ENCODE measurements around the gene SMARCE1.

SMARCE1 gene

DNA sequence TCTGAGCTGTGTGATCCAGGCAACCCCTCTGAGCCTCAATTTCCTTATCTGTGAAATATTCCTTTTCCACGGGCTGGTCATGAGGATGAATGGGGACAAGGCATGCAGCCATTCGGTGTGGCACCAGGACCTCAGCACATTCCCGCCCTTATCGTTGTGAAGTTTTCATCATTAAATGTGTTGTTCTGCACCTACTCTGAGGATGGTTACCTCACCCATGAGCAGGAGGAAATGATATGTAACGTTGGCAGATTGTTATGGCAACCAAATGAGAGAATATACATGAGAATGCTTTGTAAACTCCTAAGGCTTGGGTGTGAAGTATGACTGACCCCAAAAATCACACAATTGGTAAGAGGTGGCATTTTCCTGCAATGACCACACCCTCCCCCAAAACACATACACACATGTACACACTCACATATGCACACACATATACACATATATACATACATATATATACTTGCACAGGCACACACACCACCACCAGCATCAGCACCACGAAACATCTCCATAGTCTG, 39.5 kb downstream of the SMARCE1 start:
- no peaks in the 10 kb centered on the region for H3F3A ChIP-seq (ENCODE audit: insufficient read depth)
- no peaks in the 10 kb centered on the region for H3K9me3 ChIP-seq (ENCODE audit: insufficient read depth, low read length)
- no peaks in the 10 kb centered on the region for H3K79me2 ChIP-seq (ENCODE audit: insufficient read depth, low read length)
- no peak overlapping the region for H3K4me3 ChIP-seq (ENCODE audit: insufficient read depth, low read length, poor library complexity, severe bottlenecking)
- H3K9ac ChIP-seq (ENCODE audit: low read length), result no peak overlapping the region
- H3K36me3 ChIP-seq (ENCODE audit: low read length), result no peaks in the 10 kb centered on the region
- H2AFZ ChIP-seq (ENCODE audit: low read depth, low read length, severe bottlenecking), result no peak overlapping the region
- H4K20me1 ChIP-seq (ENCODE audit: low read depth, low read length), result no peaks in the 10 kb centered on the region
- no peaks in the 10 kb centered on the region for H3K9me2 ChIP-seq (replicated peaks; ENCODE audit: insufficient read depth, low read length)
- TF ChIP-seq, protein P1, sequence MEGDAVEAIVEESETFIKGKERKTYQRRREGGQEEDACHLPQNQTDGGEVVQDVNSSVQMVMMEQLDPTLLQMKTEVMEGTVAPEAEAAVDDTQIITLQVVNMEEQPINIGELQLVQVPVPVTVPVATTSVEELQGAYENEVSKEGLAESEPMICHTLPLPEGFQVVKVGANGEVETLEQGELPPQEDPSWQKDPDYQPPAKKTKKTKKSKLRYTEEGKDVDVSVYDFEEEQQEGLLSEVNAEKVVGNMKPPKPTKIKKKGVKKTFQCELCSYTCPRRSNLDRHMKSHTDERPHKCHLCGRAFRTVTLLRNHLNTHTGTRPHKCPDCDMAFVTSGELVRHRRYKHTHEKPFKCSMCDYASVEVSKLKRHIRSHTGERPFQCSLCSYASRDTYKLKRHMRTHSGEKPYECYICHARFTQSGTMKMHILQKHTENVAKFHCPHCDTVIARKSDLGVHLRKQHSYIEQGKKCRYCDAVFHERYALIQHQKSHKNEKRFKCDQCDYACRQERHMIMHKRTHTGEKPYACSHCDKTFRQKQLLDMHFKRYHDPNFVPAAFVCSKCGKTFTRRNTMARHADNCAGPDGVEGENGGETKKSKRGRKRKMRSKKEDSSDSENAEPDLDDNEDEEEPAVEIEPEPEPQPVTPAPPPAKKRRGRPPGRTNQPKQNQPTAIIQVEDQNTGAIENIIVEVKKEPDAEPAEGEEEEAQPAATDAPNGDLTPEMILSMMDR (IDR thresholded peaks at IDR 0.05; ENCODE audit: insufficient read depth, low read length, poor library complexity, severe bottlenecking), result no peak
- TF ChIP-seq EZH2phosphoT487 (conservative IDR thresholded peaks at IDR 0.05; ENCODE audit: low read length), result no peak
- H3K4me2 ChIP-seq (ENCODE audit: low read depth, low read length, poor library complexity, severe bottlenecking), result no peak overlapping the region
- no peak overlapping the region for H3K27ac ChIP-seq (ENCODE audit: low read depth, low read length)
- no peaks in the 10 kb centered on the region for H3K27me3 ChIP-seq (ENCODE audit: low read length)

GRCh38 chr17:40607641-40608040, 40.0 kb downstream of the SMARCE1 start:
- no peaks in the 10 kb centered on the region for H3K36me3 ChIP-seq (ENCODE audit: low read length)
- H3K4me3 ChIP-seq (ENCODE audit: insufficient read depth, low read length, poor library complexity, severe bottlenecking), result no peak overlapping the region
- no peak overlapping the region for H2AFZ ChIP-seq (ENCODE audit: low read depth, low read length, severe bottlenecking)
- TF ChIP-seq EZH2phosphoT487 (conservative IDR thresholded peaks at IDR 0.05; ENCODE audit: low read length), result no peak
- TF ChIP-seq, protein P1 (IDR thresholded peaks at IDR 0.05; ENCODE audit: insufficient read depth, low read length, poor library complexity, severe bottlenecking), result no peak
- H4K20me1 ChIP-seq (ENCODE audit: low read depth, low read length), result no peaks in the 10 kb centered on the region
- no peak overlapping the region for H3K27ac ChIP-seq (ENCODE audit: low read depth, low read length)
- no peaks in the 10 kb centered on the region for H3K9me2 ChIP-seq (replicated peaks; ENCODE audit: insufficient read depth, low read length)
- H3K9me3 ChIP-seq (ENCODE audit: insufficient read depth, low read length), result no peaks in the 10 kb centered on the region
- H3K9ac ChIP-seq (ENCODE audit: low read length), result no peak overlapping the region
- no peaks in the 10 kb centered on the region for H3K27me3 ChIP-seq (ENCODE audit: low read length)
- no peaks in the 10 kb centered on the region for H3F3A ChIP-seq (ENCODE audit: insufficient read depth)
- H3K4me2 ChIP-seq (ENCODE audit: low read depth, low read length, poor library complexity, severe bottlenecking), result no peak overlapping the region
- no peaks in the 10 kb centered on the region for H3K79me2 ChIP-seq (ENCODE audit: insufficient read depth, low read length)

- Histone ChIP-seq H2AFZ (ENCODE audit: low read depth, low read length, severe bottlenecking) (no peak overlapping the region), H3K9me2 (replicated peaks; ENCODE audit: insufficient read depth, low read length) (no peaks in the 10 kb centered on the region), H3K9ac (ENCODE audit: low read length) (no peak overlapping the region), H3F3A (ENCODE audit: insufficient read depth) (no peaks in the 10 kb centered on the region), H3K4me2 (ENCODE audit: low read depth, low read length, poor library complexity, severe bottlenecking) (no peak overlapping the region), H3K79me2 (ENCODE audit: insufficient read depth, low read length) (no peaks in the 10 kb centered on the region), H3K27me3 (ENCODE audit: low read length) (no peaks in the 10 kb centered on the region), H3K27ac (ENCODE audit: low read depth, low read length) (no peak overlapping the region), H3K4me3 (ENCODE audit: insufficient read depth, low read length, poor library complexity, severe bottlenecking) (no peak overlapping the region), H3K36me3 (ENCODE audit: low read length) (no peaks in the 10 kb centered on the region), H3K9me3 (ENCODE audit: insufficient read depth, low read length) (no peaks in the 10 kb centered on the region), H4K20me1 (ENCODE audit: low read depth, low read length) (no peaks in the 10 kb centered on the region)
- no peak for TF ChIP-seq EZH2phosphoT487 (conservative IDR thresholded peaks at IDR 0.05; ENCODE audit: low read length)
- TF ChIP-seq, protein P1 (IDR thresholded peaks at IDR 0.05; ENCODE audit: insufficient read depth, low read length, poor library complexity, severe bottlenecking), result no peak
Observed at GRCh38 chr17:40606548-40607353, 40.9 kb downstream of the SMARCE1 start.
